Esophagus muscularis mucosa (tissue), 4 donors: Measurements from ENCODE around the gene MBD6. TPM values are rescaled to one million over a fixed set of nuclear protein-coding genes. Genes with fewer than 3 reads are reported as not detected.
"Not testable (repeated sequence)": the region's sequence is repeated elsewhere in the genome, so short reads cannot be mapped to it uniquely, and the experiment has no call there.

Experiments
- DNase-seq: peaks from one replicate; pipeline ENCODE4 v3.0.0-alpha.2; 2017; ENCODE audit errors: extremely low spot score
- H3K27ac ChIP-seq, 4 donors: fragments of 200-600 bp; sonication (generic); replicated peaks in 1 of 4; 1 replicate in 3 of 4; 2 replicates in 1 of 4; pipeline ENCODE4 v1.5.1; 2016 to 2019; ENCODE audit warnings: mild to moderate bottlenecking in 1 of 4
- H3K27me3 ChIP-seq, 4 donors: fragments of 200-600 bp; sonication (generic); one replicate each; pipeline versions ENCODE4 v1.5.1 to v1.6.0; 2016 to 2019
- H3K36me3 ChIP-seq, 4 donors: fragments of 200-600 bp; sonication (generic); one replicate each; pipeline ENCODE4 v1.5.1; 2016 to 2019
- H3K4me1 ChIP-seq, 4 donors: fragments of 200-600 bp; sonication (generic); one replicate each; pipeline ENCODE4 v1.5.1; 2016 to 2019
- H3K4me3 ChIP-seq, 4 donors: fragments of 200-600 bp; sonication (generic); 1 replicate in 2 of 4; 2 replicates in 2 of 4; pipeline ENCODE4 v1.5.1; 2016 to 2019; ENCODE audit warnings: mild to moderate bottlenecking in 4 of 4, moderate library complexity in 1 of 4
- H3K9me3 ChIP-seq, 4 donors: fragments of 200-600 bp; sonication (generic); 1 replicate in 3 of 4; 2 replicates in 1 of 4; pipeline ENCODE4 v1.5.1; 2016 to 2019
- EP300 ChIP-seq: sonication (generic); formaldehyde crosslinking; IDR thresholded peaks from one replicate; pipeline ENCODE4 v1.6.1; 2017; ENCODE audit warnings: antibody characterized with exemption
- POLR2A ChIP-seq: fragments of 450-650 bp; IDR thresholded peaks from one replicate; pipeline ENCODE4 v1.6.1; 2017; ENCODE audit warnings: antibody characterized with exemption, moderate library complexity, mild to moderate bottlenecking, low read depth
- POLR2AphosphoS5 ChIP-seq, 2 donors: sonication (generic); formaldehyde crosslinking; IDR thresholded peaks; one replicate each; pipeline ENCODE4 v1.6.1; 2017; ENCODE audit warnings: antibody characterized with exemption in 2 of 2
- WGBS: methylation state at CpG from one replicate; pipeline ENCODE4 v1.1.5; 2018; 5-methylcytosine and 5-hydroxymethylcytosine counted together
- intact Hi-C: fragments of 100-400 bp; cut with DNase I; formaldehyde crosslinking; loops from one replicate; pipeline ENCODE4 v1.15.1; 2023
- total RNA-seq, 4 donors: library from RNA; depleted of rRNA; stranded (reverse); fragments of >200 nt; gene quantifications; one replicate each; pipeline versions ENCODE4 v1.1.0 to v1.2.1, GENCODE V29; 2016
- TF ChIP-seq, protein P1 (sequence below), 3 experiments: fragments of 200-600 bp in 2 of 3; fragments of 450-650 bp in 1 of 3; sonication (generic) in 2 of 3; IDR thresholded peaks; one replicate each; pipeline ENCODE4 v1.5.1; 2017 to 2019; ENCODE audit warnings: antibody characterized with exemption in 3 of 3, mild to moderate bottlenecking in 2 of 3, moderate library complexity in 1 of 3

The MBD6 gene
- total RNA-seq, 4 donors from 2014 or later = 13.8 to 19.9 (median 16.9) TPM

DNA sequence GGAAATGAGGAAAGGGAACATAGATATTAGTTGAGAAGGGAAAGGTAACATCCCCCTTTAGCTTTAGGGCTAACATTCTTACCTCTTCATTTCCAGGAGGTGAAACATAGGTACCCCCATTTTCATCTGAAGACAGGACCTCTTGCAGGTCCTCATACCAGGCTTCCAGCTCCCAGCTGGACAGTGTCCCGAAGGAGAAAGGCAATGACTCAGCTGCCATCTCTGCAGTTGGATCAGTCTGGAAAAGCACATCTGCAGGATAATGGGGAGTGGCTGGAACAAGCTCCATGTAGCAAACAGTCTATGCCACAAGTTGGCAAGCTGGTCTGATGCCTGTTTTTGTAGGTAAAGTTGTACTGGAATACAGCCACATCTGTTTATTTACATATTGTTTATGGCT, 5.4 kb upstream of the MBD6 start:
- intact Hi-C loops = no loop called here
- DNase-seq = no peak
- 0% methylated on average over 1 of the region's 1 CpG for WGBS
- Histone ChIP-seq H3K36me3 (peaks cover 49 to 61% (median 54%) of the 10 kb centered on the region in 4 donors), H3K9me3 (no peaks in the 10 kb centered on the region), H3K27ac (peak overlapping the region; percentile 94 to 99 (median 98)), H3K4me1 (peaks cover 43 to 55% (median 47%) of the 10 kb centered on the region in 4 donors), H3K27me3 (no peaks in the 10 kb centered on the region), H3K4me3 (no peak overlapping the region)
- no peak for TF ChIP-seq EP300
- peak in 1 of 2 donors; percentile 34 for TF ChIP-seq POLR2AphosphoS5 (IDR thresholded peaks at IDR 0.05)

DNA sequence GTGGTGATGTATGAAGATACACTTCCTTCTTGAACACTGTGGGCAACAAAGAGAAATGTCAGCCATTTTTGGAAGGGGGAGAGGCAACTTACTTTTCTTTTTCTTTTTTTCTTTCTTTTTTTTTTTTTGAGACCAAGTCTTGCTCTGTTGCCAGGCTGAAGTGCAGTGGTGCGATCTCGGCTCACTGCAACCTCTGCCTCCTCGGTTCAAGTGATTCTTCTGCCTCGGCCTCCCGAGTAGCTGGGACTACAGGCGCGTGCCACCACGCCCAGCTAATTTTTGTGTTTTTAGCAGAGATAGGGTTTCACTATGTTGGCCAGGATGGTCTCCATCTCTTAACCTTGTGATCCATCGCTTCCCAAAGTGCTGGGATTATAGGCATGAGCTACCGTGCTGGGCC, 4.9 kb upstream of the MBD6 start:
- Histone ChIP-seq H3K4me1 (peaks cover 43 to 57% (median 49%) of the 10 kb centered on the region in 4 donors), H3K4me3 (peak overlapping the region; percentile 78 to 88 (median 83))

DNA sequence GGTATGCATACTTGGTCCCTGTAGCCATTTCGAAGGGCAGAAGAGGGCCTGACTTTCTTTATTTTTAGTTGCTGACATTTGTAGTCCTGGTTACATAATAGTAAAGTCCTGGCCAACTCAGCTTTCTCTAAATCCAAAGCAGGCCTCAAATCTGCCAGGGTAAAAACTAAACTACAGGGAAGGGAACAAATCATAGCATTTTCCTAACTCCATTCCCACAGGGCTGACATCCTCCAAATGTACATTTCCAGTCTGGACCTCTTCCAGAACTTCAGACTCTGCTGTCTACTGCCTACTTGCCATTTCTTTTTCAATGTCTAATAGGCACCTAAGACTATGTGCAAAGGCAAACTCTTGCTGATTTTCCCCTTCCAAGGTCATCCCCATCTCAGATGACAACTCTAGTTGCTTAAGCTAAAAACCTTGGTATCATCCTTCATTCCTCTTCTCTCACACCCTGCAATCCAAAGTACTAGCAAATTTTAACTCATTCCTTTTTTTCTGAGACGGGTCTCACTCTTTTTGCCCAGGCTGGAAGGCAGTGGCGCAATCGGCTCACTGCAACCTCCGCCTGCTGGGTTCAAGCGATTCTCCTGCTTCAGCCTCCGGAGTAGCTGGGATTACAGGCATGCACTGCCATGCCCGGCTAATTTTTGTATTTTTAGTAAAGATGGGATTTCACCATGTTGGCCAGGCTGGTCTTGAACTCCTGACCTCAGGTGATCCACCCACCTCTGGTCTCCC, 4.3 kb upstream of the MBD6 start:
- DNase-seq = no peak
- H3K4me1 ChIP-seq = peaks cover 43 to 59% (median 51%) of the 10 kb centered on the region in 4 donors
- H3K4me3 ChIP-seq = peak overlapping the region; percentile 78 to 88 (median 83)
- 59% methylated on average over 8 of the region's 8 CpGs for WGBS
- H3K27ac ChIP-seq = peak overlapping the region; percentile 94 to 99 (median 98)
- no peaks in the 10 kb centered on the region for H3K27me3 ChIP-seq
- peaks cover 37 to 49% (median 43%) of the 10 kb centered on the region in 4 donors for H3K36me3 ChIP-seq
- intact Hi-C loops = no loop called here
- TF ChIP-seq POLR2AphosphoS5 (IDR thresholded peaks at IDR 0.05) (peak in 1 of 2 donors; percentile 8), POLR2A (no peak)
- no peaks in the 10 kb centered on the region for H3K9me3 ChIP-seq

More for the DNA sequence above, 4.9 kb upstream of the MBD6 start:
- H3K27me3 ChIP-seq, intact Hi-C loops, DNase-seq, H3K9me3 ChIP-seq: not testable (repeated sequence)
- 84% methylated on average over 9 of the region's 10 CpGs for WGBS
- peaks cover 44 to 56% (median 48%) of the 10 kb centered on the region in 4 donors for H3K36me3 ChIP-seq
- H3K27ac ChIP-seq = peak overlapping the region; percentile 94 to 99 (median 98)

DNA sequence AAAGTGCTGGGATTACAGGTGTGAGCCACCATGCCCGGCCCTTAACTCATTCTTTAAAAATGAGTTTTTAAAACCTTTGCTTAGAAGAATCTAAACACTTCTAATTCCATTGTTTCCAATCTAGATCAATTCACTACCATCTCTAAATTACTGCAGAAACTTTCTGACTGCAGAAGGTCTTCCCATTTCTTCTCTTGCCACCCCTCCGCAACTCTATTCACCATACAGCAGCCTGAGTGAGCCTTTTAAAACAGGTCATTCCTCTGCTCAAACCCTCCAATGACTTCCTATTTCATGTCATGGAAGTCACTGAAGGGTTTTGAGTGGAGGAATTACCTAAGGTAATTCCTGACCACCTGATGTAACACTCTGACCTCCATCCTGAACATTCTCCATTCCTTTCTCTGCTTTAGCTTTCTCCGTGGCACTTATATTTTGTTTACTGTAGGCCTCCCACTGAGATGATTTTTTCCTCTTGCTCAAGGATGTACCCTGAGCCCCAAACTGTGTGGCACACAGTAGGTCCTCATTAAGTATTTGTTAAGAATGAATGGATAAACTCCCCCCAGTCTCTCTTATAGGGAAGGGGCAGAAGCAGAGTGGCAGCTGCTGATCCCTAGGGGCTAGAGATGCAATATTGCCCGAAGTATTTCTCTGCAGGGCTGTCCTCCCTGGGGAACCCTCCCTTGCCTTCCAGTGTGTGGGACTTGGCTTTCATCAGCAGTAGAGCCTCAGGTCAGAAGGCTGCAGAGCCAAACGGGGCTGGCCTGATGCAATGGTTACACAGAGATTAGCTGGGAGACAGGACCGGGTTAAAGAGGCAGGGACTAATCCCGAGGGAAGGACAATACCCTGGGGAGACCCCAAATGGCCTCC, 3.5 kb upstream of the MBD6 start:
- 20% methylated on average over 7 of the region's 7 CpGs for WGBS
- no peak for DNase-seq
- peaks cover 50 to 67% (median 59%) of the 10 kb centered on the region in 4 donors for H3K4me1 ChIP-seq
- H3K27ac ChIP-seq = peak overlapping the region; percentile 94 to 99 (median 98)
- intact Hi-C loops = no loop called here
- H3K36me3 ChIP-seq = peaks cover 31 to 44% (median 35%) of the 10 kb centered on the region in 4 donors
- TF ChIP-seq POLR2AphosphoS5 (IDR thresholded peaks at IDR 0.05) = no peak
- TF ChIP-seq POLR2A = no peak
- TF ChIP-seq EP300 = no peak
- TF ChIP-seq, protein P1, sequence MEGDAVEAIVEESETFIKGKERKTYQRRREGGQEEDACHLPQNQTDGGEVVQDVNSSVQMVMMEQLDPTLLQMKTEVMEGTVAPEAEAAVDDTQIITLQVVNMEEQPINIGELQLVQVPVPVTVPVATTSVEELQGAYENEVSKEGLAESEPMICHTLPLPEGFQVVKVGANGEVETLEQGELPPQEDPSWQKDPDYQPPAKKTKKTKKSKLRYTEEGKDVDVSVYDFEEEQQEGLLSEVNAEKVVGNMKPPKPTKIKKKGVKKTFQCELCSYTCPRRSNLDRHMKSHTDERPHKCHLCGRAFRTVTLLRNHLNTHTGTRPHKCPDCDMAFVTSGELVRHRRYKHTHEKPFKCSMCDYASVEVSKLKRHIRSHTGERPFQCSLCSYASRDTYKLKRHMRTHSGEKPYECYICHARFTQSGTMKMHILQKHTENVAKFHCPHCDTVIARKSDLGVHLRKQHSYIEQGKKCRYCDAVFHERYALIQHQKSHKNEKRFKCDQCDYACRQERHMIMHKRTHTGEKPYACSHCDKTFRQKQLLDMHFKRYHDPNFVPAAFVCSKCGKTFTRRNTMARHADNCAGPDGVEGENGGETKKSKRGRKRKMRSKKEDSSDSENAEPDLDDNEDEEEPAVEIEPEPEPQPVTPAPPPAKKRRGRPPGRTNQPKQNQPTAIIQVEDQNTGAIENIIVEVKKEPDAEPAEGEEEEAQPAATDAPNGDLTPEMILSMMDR (IDR thresholded peaks at IDR 0.05) = no peak
- H3K4me3 ChIP-seq = peak overlapping the region; percentile 78 to 88 (median 83)
- no peaks in the 10 kb centered on the region for H3K27me3 ChIP-seq
- no peaks in the 10 kb centered on the region for H3K9me3 ChIP-seq

DNA sequence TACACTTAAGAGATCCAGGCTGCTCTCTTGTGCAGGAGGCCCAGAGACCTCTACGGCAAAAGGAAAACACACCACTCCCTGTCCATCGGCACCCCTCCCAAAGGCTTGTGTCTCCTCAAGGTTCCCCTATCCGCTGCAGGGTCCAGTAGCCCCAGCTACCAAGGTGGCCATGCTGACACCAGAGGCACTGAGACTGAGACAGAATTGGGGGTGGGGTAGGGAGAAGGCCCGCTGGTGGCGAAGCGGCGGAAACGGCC, 2.9 kb upstream of the MBD6 start:
- no peak for DNase-seq
- intact Hi-C loops = no loop called here
- 0% methylated on average over 5 of the region's 8 CpGs for WGBS
- TF ChIP-seq POLR2A = no peak
- no peak for TF ChIP-seq POLR2AphosphoS5 (IDR thresholded peaks at IDR 0.05)
- TF ChIP-seq EP300 = no peak
- TF ChIP-seq, protein P1 (IDR thresholded peaks at IDR 0.05) = no peak
- Histone ChIP-seq H3K36me3 (peaks cover 26 to 44% (median 35%) of the 10 kb centered on the region in 4 donors), H3K27me3 (no peaks in the 10 kb centered on the region), H3K27ac (peak overlapping the region; percentile 94 to 99 (median 98)), H3K4me3 (peak overlapping the region; percentile 78 to 88 (median 83)), H3K4me1 (peaks cover 56 to 73% (median 64%) of the 10 kb centered on the region in 4 donors), H3K9me3 (no peaks in the 10 kb centered on the region)
